ENCODE results near the gene GET4. TPM values are rescaled to one million over a fixed set of nuclear protein-coding genes. Genes with fewer than 3 reads are reported as not detected.

GET4 gene
- polyA plus RNA-seq, 12 donors = 13.4 to 44.3 (median 37.2) TPM; not detected in 1

DNA sequence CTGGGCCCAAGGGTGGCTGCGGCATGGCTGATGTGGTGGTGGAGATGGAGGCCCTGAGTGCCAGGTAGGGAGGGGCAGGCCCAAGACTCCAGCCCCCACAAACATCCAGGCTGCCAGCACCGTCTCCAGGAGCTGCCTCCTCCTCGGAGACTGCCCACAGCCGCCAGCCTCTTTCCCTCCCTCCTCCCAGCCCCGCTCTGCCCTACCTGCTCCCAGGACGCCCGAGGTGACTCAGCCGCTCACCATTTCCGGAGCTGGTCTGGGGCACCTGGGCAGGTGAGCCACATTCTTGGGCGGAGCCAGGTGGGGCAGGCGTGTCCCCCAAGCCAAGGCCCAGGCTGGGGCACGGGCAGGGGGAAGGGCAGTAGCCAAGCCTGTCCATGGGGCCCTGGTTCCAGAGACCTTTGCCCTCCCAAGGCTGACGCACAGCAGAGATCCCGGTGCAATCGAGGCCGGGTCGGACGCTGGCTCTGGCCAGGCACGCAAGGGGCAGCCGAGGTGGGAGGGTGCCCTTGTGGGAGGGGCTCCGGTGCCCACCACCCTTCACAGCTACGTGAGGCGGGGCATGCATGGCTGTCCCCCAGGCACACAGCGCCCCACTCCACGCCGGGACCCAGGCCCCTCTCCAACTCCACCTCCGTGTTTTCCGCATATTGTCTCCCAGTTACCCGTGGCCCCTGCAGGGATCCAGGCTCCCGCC lies 69.4 kb downstream of the GET4 start:
- DNase-seq = no peak

Other genes starting within 250 kb of the GET4 start
- gene DNAAF5, start 149.9 kb upstream of the GET4 start, polyA plus RNA-seq (ENCODE audit: insufficient read length in 12 of 12) = 10 to 100 TPM in 11 of 12 donors, not detected in 1; 21.9 to 33.8 (median 24.6) TPM
- gene PRKAR1B, start 149.3 kb upstream of the GET4 start, polyA plus RNA-seq (ENCODE audit: insufficient read length in 12 of 12) = 10 to 100 TPM in 11 of 12 donors, not detected in 1; 24.3 to 65.7 (median 26.8) TPM
- 100 to 1,000 TPM in 11 of 12 donors, not detected in 1; 142 to 253 (median 208) TPM for gene SUN1, start 44.1 kb upstream of the GET4 start, polyA plus RNA-seq (ENCODE audit: insufficient read length in 12 of 12)
- 10 to 100 TPM in 1 of 12 donors, 1 to 10 TPM in 10, not detected in 1; 1.1 to 11.1 (median 2.4) TPM for gene ADAP1, start 78.1 kb downstream of the GET4 start, polyA plus RNA-seq (ENCODE audit: insufficient read length in 12 of 12)
- gene COX19, start 99.0 kb downstream of the GET4 start, polyA plus RNA-seq (ENCODE audit: insufficient read length in 12 of 12) = 10 to 100 TPM in 9 of 12 donors, 1 to 10 TPM in 2, not detected in 1; 8.8 to 15.9 (median 10.8) TPM
- 100 to 1,000 TPM in 1 of 12 donors, 10 to 100 TPM in 2, 1 to 10 TPM in 1, under 1 TPM in 7, not detected in 1; 0.19 to 134 (median 0.64) TPM for gene CYP2W1, start 106.6 kb downstream of the GET4 start, polyA plus RNA-seq (ENCODE audit: insufficient read length in 12 of 12)
- 1 to 10 TPM in 10 of 12 donors, not detected in 2; 2.0 to 4.8 (median 3.3) TPM for gene GPR146, start 168.0 kb downstream of the GET4 start, polyA plus RNA-seq (ENCODE audit: insufficient read length in 12 of 12)
- gene GPER1, start 211.6 kb downstream of the GET4 start, polyA plus RNA-seq (ENCODE audit: insufficient read length in 12 of 12) = 10 to 100 TPM in 5 of 12 donors, 1 to 10 TPM in 6, not detected in 1; 6.3 to 24.9 (median 9.9) TPM

Data from muscle of arm (tissue), 12 donors.